WTC11 (cell line): Measurements from ENCODE around the gene APBB1.

Experiments used
- CREB1 ChIP-seq: sonication (generic); formaldehyde crosslinking; IDR thresholded peaks from 2 replicates; pipeline ENCODE4 v1.8.0; 2023; ENCODE audit warnings: mild to moderate bottlenecking, missing genetic modification reagents
- IRF2 ChIP-seq: sonication (generic); formaldehyde crosslinking; IDR thresholded peaks from 2 replicates; pipeline ENCODE4 v1.8.0; 2022; ENCODE audit warnings: low read depth, missing genetic modification reagents, borderline replicate concordance
- TF ChIP-seq, protein P1 (sequence below): sonication (generic); formaldehyde crosslinking; IDR thresholded peaks from 2 replicates; pipeline ENCODE4 v1.8.1; 2023; ENCODE audit warnings: mild to moderate bottlenecking, missing genetic modification reagents

DNA sequence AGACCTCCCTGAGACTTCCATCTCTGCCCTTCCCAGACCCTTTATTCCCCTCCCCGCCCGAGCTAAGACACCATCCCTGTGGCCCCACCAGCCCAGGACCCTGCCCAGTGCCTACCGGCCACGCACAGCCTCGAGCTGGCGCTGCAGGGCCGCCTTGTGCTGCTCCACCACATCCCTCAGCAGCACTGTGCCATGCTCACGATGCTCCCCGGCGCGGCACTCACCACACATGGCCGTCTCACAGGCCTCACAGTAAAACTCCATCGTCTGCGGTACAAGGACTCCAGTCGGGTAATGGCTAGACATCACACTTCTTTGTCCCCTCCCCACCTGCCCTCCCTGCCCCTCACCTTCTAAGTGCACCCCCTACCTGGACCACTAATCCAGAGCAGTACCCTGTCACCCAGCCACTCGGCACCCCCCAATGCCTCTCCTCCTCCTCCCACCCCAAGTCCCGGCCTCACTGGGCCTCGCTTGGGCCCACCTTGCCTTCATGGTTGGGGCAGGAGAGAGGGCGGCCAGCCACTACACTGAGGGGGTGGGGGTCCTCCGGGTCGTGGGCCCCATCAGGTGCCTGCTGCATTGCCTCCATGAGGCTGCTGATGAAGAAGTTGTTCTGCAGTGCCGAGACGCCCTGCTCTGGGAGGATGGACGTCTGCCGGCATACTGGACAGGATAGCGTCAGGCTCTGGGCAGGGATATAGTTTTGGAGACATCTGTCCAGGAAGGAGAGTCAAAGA lies 38.9 kb upstream of the APBB1 start:
- TF ChIP-seq, protein P1, sequence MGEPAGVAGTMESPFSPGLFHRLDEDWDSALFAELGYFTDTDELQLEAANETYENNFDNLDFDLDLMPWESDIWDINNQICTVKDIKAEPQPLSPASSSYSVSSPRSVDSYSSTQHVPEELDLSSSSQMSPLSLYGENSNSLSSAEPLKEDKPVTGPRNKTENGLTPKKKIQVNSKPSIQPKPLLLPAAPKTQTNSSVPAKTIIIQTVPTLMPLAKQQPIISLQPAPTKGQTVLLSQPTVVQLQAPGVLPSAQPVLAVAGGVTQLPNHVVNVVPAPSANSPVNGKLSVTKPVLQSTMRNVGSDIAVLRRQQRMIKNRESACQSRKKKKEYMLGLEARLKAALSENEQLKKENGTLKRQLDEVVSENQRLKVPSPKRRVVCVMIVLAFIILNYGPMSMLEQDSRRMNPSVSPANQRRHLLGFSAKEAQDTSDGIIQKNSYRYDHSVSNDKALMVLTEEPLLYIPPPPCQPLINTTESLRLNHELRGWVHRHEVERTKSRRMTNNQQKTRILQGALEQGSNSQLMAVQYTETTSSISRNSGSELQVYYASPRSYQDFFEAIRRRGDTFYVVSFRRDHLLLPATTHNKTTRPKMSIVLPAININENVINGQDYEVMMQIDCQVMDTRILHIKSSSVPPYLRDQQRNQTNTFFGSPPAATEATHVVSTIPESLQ (CRISPR knock-in tag) = no peak
- TF ChIP-seq IRF2 = no peak
- no peak for TF ChIP-seq CREB1
